ENCODE results near the gene CDKAL1.
"Not testable (repeated sequence)": the region's sequence is repeated elsewhere in the genome, so short reads cannot be mapped to it uniquely, and the experiment has no call there.

The CDKAL1 gene

DNA sequence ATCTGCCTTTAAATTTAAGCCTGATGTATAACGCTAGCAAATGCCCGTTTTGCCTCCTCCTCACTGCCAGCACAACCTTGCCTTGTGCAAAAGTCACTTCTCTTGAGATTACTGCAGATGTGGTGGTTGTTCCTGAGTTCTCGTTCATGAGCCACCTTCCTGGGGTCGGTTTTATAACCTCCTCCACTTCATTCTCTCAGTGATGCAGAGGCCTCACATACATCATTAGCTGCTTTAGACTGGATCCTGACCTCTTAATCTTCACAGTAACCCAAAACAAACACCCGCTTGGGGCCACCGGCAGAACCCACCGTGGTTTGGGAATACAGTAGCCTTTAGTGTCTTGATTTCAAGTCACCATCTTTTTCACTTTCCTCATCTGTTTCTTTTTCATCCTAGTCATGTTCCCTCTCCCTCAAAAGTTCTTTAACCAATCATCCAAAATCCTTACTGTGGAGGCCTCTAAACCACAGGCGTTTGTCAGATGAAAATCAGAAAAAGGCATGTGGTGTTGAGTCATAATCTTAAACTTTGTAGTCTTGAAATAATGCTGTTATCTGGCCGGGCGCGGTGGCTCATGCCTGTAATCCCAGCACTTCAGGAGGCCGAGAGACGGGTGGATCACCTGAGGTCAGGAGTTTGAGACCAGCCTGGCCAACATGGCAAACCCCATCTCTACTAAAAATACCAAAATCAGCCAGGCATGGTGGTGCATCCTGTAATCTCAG, 629.0 kb downstream of the CDKAL1 start:
- no peak for DNase-seq

DNA sequence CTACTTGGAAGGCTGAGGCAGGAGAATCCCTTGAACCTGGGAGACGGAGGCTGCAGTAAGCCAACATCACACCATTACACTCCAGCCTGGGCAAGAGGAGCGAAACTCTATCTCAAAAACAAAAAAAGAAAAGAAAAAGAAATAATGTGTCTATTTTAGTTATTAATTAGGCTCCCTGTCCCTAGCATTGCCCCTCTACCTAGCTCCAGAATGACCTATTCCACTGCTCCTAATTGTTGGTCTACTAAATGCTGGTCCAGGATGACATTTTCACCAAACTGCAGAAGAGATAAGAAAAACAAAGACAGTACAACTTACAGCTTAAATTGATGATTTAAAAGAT, 629.6 kb downstream of the CDKAL1 start:
- DNase-seq = no peak

DNA sequence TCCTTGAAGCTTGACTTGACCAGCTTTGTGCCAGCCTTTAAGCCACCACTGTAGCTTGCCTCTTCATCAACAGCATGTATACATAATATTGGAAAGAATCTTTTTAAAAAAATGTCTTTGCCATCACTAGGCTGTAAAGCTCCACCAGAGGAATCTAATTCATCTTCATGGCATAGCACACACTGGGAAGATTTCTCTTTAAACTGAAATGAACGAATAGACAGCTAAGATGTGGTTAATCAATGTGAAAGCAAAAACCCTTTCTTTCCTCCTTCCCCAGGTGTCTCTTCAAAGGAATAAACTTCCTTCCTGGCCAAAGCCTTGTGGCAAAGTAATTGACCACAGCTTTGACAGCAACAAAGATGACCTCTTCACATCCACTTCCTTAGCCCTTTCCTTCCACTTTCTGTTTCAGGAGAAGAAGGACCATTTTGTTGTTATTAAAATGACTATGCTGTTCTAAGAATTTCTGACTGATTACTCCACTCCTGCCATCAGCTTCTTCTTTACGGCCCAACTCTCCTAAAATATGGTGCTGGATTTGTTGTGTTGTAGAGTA, 630.6 kb downstream of the CDKAL1 start:
- no peak for DNase-seq

DNA sequence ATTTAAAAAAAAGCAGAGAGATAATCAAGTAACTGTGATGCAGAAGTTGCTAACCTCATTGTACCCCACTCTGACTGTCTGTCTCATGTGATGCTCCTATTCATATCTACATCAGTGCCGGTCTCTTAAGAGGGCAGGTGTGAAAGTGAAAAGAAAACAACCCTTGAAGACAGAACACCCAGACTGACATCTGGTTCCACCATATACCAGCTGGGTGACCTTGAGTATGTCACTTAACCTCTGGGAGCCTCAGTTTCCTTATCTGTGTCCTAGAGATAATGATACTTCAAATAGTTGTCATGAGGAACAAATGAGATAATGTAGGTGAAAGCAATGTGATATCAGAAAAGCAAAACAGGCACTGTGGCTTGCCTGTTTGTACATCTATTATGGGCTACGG, 632.5 kb downstream of the CDKAL1 start:
- DNase-seq = no peak

DNA sequence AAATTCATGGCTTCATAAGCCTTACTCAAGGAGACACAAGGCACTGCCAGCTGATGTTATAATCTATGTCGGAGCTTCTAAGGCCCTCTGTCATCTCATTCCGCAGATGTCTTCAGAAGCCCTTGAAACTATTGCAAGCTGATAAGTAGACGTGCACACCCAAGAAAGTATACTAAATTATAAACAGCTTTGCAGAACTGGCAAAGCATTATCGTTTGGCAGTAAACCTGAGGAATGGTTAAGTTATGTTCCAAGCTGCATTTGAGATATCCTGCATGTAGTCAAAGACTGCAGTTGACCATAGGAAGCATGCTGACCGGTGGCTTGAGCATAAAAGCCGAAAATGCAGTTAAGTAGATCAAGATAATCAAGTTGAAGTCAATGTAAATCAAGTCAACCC, 633.5 kb downstream of the CDKAL1 start:
- no peak for DNase-seq

DNA sequence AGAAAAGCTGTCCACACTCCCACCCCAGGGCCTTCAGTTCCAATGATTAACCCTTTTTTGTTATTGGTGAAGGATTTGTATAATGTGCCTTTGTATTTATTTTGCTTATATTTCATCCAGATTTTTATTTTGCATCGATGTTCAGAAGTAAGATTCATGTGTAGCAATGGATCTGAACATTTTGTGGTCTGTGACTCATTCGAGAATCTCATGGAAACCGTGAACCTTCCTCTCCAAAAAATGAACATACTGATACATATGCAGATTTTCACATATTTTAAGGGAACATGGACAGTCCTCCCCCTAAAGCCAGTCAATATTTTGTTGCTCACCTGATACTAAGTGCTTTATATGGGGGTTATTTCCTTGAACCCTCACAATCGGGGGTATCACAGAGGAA, 637.5 kb downstream of the CDKAL1 start:
- DNase-seq = no peak

DNA sequence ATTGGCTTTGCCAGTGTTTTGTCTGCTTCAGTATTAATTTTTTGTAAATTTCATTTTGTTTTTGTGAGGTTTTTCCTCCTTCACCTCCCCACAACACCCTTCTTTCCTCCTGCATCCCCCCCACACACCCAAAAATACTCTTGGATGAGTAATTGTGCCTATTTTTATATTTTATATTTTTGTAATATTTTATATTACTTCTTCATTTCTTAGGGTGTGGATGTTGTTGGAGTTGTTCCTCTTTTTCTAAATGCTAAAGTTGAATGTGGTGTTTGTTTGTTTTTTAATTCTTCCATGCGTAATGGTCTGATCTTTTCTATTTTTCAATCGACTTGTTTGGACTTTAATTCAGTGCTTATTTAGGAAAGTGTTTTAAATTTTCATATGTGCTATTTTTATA, 638.8 kb downstream of the CDKAL1 start:
- DNase-seq = no peak

DNA sequence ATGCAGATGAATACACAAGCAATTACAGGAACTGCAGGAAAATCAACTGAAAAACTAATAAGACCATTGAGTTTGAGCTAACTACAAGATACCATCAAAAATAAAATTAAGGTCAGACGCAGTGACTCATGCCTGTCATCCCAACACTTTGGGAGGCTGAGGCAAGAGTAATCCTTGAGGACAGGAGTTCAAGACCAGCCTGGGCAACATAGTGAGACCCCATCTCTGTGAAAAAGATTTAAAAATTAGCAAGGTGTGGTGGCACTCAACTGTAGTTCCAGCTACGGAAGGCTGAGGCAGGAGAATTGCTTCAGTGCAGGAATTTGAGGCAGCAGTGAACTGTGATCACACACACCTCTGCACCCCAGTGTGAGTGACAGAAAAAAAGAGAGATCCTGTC, 639.4 kb downstream of the CDKAL1 start:
- no peak for DNase-seq

DNA sequence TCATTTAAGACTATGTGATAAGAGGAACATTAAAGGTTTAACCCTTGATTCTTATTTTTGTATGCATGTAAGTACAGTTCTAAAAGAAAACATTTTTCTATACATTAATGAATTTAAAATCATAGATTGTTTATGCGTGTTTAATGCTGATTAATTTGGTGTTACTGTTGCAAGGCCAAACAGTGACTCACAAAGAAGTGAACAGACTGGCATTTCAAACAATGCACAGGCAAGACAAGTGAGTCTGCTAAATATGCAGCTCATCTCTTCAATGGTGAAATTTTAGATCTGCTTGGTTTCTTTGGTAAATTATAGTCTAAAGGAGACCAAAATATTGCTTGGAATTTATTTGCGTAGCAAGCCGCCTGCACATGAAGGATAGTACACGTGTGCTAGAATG, 641.9 kb downstream of the CDKAL1 start:
- no peak for DNase-seq

DNA sequence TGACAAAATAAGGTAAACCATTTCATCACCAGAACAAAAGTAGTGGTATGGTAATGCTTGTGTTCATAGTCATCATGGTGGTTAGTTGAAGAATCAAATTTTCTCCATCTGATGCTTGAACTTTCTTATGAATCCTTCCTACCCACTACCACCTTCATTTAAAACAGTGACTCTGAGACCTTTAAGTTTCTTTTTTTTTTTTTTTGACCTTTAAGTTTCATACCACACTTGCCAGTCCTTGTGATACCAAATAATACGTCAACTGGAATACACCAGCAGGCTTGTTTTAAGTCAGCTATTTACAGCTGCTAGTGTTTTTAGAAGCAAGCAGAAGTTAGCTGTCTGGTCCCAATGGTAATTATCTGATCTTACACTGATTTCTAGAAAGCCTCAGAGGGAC, 645.9 kb downstream of the CDKAL1 start:
- DNase-seq = no peak

DNA sequence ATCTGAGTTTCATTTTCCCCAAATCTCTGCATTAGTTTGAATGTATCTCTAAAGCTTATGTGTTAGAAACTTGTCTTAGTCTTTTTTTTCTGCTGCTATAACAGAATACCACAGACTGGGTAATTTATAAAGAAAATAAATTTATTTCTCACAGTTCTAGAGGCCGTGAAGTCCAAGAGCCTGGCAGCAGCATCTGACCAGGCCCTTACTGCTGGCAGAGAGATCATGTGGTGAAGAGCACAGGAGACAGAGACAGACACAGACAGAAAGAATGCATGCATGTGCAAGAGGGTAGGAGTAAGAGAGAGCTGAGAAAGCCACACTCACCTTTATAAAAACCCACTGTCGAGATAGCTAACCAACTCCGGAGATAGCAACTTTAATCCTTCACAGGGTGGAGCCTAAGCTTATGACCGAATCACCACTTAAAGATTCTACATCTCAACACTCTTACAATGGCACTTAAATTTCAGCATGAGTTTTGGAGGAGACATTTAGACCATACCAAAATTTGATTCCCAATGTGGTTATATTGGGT, 646.6 kb downstream of the CDKAL1 start:
- no peak for DNase-seq

DNA sequence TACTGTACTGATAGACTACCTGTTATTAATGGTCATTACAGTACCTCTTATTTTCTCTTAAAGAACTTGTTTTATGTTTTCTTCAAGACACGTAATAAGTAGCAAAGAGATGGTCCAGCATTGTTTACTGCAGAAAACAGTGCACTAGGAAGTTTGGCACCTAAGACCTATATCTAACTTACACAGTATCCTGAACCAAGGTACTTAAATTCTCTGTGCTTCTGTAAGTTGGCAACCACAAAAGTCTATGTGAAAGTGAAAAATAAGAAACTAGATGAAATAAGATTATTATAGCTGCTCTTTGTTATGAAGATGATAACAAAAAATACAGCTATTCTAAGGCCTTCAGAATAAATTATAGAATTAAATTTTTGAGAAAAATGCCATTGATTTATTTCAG, 647.6 kb downstream of the CDKAL1 start:
- no peak for DNase-seq

DNA sequence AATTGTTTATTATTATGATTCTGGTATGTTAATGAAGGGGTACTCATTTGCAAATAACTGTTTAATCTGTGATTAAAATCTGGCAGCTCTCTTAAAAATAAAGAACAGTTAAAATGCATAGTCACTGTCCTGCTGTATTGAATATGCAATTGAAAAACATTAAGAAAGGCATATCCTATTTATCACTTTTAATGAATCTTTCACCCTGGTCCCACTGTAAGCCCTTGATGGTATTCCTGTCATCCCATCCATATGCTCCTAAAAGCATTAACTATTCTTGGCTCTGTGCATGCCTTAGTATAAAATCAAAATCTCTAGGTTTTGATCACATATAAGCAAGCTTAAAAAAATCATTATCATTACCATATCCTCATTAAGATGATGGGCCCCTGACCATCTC, 648.3 kb downstream of the CDKAL1 start:
- no peak for DNase-seq

DNA sequence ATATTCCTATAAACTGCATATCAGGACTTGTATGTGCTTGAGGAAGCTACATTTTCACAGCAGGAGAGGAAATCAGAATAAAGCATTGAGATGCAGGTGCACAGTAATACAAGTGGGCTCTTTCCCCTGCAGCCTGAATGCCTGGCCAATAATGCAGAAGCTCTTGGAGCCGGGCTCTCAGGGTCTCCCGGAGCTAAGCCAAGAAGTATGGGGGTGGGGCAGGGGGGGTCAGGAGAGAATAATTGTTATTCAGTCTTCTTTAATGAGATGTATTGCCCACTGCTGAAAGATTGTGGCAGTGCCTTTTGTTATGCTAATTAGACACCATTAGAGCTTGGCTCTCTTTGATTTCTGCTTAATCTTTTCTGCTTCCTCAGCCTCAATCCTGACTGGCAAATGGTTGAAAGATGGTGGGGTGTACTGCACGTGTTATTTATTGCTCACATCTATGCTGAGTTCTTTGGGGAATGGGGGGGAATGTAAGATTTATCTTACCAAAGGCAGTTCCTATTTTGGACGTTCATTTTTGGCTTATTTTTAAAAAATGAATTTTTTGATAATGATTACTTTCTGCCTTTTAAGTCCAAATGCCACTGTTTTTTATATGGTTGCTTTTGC, 651.7 kb downstream of the CDKAL1 start:
- no peak for DNase-seq

DNA sequence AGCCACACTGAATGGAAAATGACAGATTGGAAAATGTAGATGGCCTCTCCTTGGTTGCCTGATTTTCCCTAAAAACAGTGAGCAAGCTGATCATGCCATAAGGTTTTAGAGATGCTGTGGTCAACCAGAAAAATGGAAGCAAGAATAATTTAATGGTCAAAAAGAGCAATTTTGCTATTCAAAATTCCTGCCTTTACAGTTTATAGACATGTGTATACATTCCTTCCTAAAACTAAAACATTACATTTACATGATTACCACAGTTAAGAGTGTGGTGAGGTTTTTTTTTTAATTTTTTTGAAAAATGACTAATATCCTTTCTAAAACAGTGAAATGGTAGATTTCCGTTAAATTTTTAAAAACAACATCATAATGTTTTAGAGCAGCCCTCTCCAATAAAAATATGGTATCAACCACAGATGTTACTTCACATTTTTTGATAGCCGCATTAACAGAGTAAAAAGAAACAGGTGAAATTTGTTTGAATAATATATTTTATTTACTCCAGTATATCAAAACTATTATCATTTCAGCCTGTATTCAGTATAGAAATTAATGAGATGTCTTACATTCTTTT, 652.3 kb downstream of the CDKAL1 start:
- DNase-seq = no peak

DNA sequence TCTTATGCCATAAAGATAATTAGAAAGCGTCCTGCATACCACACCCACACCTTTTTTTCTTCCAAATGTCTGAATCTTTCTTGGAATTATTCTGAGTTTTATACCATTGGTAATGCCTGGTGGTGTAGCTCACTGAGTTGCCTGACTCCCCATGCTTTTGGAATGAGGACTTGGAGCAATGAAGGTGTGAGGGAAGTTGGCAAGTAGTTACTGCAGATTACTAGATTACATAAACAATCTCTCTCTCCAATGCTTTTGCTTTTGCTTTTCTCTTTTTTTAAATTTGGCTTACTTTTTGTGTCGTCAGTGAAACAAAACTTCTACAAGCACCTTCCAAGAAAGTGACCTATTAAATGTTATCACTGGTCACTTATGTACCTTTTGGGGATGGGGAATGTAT, 653.2 kb downstream of the CDKAL1 start:
- DNase-seq = no peak

DNA sequence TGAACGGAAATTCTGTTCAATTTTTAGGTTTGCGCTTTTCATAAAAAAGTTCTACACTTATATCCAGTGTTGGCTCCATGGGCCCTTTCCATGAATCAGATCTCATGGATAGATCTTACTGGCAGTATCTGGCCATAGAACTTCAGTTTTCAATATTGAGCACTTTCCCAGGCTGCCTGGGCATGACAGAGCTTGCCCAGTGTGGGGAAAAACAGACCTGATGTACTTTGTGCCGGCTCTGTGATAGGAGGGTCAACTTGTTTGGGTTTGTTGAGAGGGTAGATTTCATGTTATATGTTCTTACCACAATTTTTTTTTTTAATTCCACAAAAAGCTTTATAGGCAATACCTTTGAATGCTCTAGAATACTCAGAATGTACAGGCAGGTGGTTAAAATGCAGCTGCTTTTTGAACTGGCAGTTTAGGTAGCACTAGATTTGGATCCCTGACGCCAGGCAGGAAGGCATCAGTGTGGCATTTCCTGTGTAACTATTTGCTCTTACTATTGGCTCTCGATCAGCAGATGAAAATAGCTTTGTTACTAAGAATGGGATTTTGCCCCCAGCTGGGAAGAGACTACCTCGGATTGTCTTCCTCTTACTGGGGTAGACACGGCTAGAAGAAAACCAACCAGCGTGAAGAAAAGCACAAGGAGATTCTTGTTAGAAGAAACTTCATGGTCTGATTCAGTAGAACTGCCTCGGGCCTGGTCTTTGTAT, 654.4 kb downstream of the CDKAL1 start:
- DNase-seq = no peak

DNA sequence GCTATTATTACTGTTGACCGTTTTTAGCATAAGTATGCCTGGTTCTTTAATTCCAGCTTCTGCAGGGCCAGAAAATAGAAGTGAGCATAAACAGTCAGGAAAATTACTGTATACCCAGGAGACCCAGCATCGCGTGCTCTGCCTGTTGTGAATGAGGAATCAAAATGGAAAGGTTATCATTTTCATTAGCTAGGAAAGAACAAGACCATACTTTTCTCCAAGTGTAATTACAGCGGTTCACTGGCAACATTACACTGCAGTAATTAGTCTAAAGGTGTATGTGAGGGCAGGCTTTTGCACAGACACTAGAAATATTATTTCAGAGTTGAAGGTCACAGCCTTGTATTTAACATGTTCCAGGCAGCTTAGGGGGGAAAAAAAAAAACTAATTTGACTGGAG, 655.5 kb downstream of the CDKAL1 start:
- no peak for DNase-seq

DNA sequence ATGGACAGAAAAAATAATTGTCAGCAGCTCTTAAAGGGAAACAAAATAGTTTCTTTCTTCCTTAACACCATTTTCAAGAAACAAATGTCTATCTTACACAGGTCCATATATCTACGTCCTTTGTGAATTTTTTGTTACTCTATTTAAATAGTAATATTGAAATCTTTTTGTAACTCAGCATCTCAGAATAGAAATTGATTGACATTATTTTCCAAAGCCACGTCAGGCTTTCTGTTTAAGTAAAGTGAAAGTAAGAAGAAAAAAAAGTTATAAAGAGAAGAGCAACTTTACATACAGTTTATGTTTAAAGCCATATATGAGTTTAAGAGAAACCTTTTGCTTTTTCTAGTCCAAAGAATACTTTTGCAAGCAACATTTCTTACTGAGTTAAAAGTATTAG, 656.4 kb downstream of the CDKAL1 start:
- no peak for DNase-seq

DNA sequence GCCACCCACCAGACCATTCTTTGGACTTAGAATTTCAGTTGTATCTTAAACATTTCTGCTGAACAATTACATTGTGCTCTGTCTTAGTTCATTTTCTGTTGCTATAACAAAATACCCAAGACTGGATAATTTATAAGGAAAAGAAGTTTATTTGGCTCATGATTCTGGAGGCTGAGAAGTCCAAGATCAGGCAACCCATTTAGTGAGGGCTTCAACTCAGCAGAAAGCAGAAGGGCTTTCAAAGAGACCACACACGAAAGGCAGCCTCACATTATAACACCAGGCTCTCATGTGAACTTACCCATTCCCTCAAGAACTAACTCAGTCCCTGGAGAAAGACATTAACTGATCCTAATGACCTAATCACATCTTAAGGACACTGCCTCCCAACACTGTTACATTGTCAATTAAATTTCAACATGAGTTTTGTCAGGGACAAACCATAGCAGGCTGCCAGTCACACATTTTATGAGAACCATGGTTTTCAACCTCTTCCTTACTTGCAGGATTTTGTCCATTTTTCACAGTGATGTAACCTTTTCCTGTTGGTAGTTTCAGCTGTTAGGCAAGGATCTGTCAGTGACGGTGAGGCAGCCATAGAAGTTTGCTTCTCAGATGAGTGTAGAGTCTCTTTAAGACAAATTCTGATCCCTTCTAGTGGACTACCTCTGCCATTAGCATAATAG, 659.7 kb downstream of the CDKAL1 start:
- DNase-seq = no peak

DNA sequence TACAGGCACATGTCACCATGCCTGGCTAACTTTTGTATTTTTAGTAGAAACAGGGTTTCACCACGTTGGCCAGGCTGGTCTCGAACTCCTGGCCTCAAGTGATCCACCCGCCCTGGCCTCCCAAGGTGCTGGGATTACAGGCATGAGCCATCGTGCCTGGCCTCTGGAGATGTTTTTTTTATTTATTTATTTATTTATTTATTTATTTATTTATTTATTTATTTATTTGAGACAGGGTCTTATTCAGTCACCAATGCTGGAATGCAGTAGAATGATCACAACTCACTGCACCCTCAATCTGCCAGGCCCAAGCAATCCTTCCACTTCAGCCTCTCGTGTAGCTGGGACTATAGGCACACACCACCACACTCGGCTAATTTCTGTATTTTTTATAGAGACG, 661.0 kb downstream of the CDKAL1 start:
- DNase-seq = not testable (repeated sequence)

DNA sequence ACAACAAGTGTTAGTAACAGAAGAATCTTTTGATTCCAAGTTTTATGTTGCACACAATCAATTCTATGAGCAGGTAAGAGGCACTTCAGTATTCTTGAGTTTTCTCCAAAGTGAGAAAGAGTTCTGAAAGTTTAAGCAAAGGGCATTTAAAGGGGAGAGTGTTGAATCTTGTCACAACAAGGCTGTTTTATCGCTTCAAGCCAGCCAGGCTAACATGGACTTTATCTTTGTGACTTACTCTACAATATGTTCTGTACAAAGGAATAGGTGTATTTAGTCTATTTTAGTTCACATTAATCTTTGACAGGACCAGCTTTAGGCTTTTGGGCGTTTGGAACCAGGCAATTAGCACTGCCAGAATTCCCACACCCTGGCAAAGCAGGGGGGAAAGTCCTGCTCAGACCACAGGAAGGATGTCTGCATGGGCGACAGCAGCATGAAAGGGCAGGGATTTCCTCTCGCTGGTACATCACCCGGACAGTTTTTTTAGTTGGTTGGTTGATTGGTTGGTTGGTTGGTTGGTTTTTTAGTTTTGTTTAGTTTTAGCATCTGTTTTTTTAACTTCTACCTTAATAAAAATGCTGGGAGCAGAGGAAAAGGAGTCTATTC, 663.9 kb downstream of the CDKAL1 start:
- no peak for DNase-seq
